ENCODE results near the gene GOLGA1. TPM values are rescaled to one million over a fixed set of nuclear protein-coding genes. Genes with fewer than 3 reads are reported as not detected.

Gene GOLGA1
- total RNA-seq, 4 donors from 2014 or later: 23.5 to 44.4 (median 28.4) TPM

GRCh38 chr9:124828489-124829333 is 112.2 kb downstream of the GOLGA1 start:
- Histone ChIP-seq H3K27ac (no peak overlapping the region), H3K27me3 (no peaks in the 10 kb centered on the region), H3K36me3 (no peaks in the 10 kb centered on the region), H3K9me3 (no peaks in the 10 kb centered on the region), H3K4me1 (peaks cover 0 to 31% (median 7%) of the 10 kb centered on the region in 4 donors), H3K4me3 (no peak overlapping the region)
- DNase-seq (ENCODE audit: low spot score in 2 of 2): no peak
- no peak for TF ChIP-seq POLR2A (IDR thresholded peaks at IDR 0.05)
- TF ChIP-seq EP300 (IDR thresholded peaks at IDR 0.05): no peak
- TF ChIP-seq CTCF (IDR thresholded peaks at IDR 0.05): no peak
- 22 to 26% methylated on average over 2 of the region's 2 CpGs for WGBS, 2 donors

Small RNA genes within 50 kb of the gene (small RNA-seq; reads per million reads assigned to genes)
- not detected for gene RNU4-82P

Other genes with a start within 250 kb of the GOLGA1 start
- 1 to 10 TPM; 1.7 to 8.4 (median 5.5) TPM for gene NR6A1, start 169.8 kb downstream of the GOLGA1 start, total RNA-seq
- 100 to 1,000 TPM in 2 of 4 donors, 10 to 100 TPM in 2; 44.7 to 328 (median 169) TPM for gene OLFML2A, start 163.9 kb downstream of the GOLGA1 start, total RNA-seq
- gene WDR38, start 87.6 kb downstream of the GOLGA1 start, total RNA-seq: under 1 TPM in 1 of 4 donors, not detected in 3; 0.39 TPM
- gene RPL35, start 79.1 kb downstream of the GOLGA1 start, total RNA-seq: 1,000 to 10,000 TPM; 1,854 to 2,171 (median 1,912) TPM
- 10 to 100 TPM; 21.6 to 25.3 (median 24.2) TPM for gene ARPC5L, start 79.0 kb downstream of the GOLGA1 start, total RNA-seq
- gene SCAI, start 202.4 kb upstream of the GOLGA1 start, total RNA-seq: 10 to 100 TPM in 1 of 4 donors, 1 to 10 TPM in 3; 8.8 to 19.2 (median 9.4) TPM
- gene PPP6C, start 248.7 kb upstream of the GOLGA1 start, total RNA-seq: 10 to 100 TPM; 30.6 to 32.7 (median 31.6) TPM